ENCODE measurements around the gene LPP. TPM values are rescaled to one million over a fixed set of nuclear protein-coding genes. Genes with fewer than 3 reads are reported as not detected.

LPP gene
- total and polyA plus RNA-seq, 9 of the 15 experiments (the other 6 are each of a cell fraction or from before 2014, with no cell fraction given): 0.07 to 0.18 TPM; not detected in 7

DNA sequence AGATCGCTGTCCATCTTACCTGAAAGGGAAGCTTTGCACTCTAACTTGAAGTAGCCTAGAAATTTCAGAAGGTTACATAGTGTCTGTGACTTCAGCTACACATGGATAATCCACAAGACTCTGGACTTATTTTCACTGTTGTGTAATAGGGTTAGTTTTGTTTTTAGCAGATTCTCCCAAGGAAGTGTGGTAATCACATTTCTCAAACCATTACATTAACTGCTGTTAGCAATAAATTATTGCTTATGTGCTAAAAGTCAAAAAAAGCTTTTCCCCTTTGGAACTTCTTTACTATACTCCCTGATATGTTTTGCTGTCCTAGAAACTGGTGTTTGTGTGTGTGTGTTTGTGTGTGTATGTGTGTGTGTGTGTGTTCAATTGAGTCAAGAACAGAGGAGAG lies 666.0 kb downstream of the LPP start:
- intact Hi-C loops (cut with micrococcal nuclease) (no loop called here), in situ Hi-C loops (cut with MboI) (no loop called here)
- Histone ChIP-seq H3K9me1 (ENCODE audit: control insufficient read depth, insufficient read depth, low read length) (no peaks in the 10 kb centered on the region), H4K20me1 (replicated peaks; ENCODE audit: control insufficient read depth, insufficient read depth, low read length) (no peaks in the 10 kb centered on the region), H3K9ac (ENCODE audit: insufficient read depth in 1 of 2, low read depth in 2 of 2, low read length in 2 of 2) (no peak overlapping the region), H2AFZ (ENCODE audit: low read depth, low read length) (no peak overlapping the region), H3K79me2 (ENCODE audit: control insufficient read depth, insufficient read depth, low read length) (no peaks in the 10 kb centered on the region), H3K27me3 (ENCODE audit: control insufficient read depth in 2 of 2, insufficient read depth in 2 of 2, low read length in 2 of 2) (no peaks in the 10 kb centered on the region), H3K36me3 (ENCODE audit: control insufficient read depth, insufficient read depth, low read length) (no peaks in the 10 kb centered on the region), H3K4me3 (no peak overlapping the region), H3K27ac (ENCODE audit: extremely low read depth, low read depth, low read length) (no peak overlapping the region), H3K4me1 (replicated peaks in 1 of 2; ENCODE audit: control insufficient read depth in 2 of 2, insufficient read depth in 2 of 2, low read length in 2 of 2) (no peaks in the 10 kb centered on the region), H3K4me2 (ENCODE audit: insufficient read depth, low read length) (no peak overlapping the region), H3K9me3 (replicated peaks; ENCODE audit: control insufficient read depth, insufficient read depth, low read depth, low read length) (no peaks in the 10 kb centered on the region)
- no TSS peak for BruUV-seq (replicated peaks)
- ChIA-PET CTCF (ENCODE audit: low intra/inter-chr PET ratio) (no interaction called here), POLR2A (no interaction called here)
- ATAC-seq (no peak), DNase-seq (ENCODE audit: extremely low read depth in 1 of 4, low spot score in 3 of 4) (no peak), FAIRE-seq (no peak)
- 6% methylated on average over 1 of the region's 1 CpG for WGBS (ENCODE audit: insufficient coverage, low coverage, missing lambda C conversion rate)
- TF ChIP-seq NCOA4 (IDR thresholded peaks at IDR 0.05; ENCODE audit: partially characterized antibody): no peak

DNA sequence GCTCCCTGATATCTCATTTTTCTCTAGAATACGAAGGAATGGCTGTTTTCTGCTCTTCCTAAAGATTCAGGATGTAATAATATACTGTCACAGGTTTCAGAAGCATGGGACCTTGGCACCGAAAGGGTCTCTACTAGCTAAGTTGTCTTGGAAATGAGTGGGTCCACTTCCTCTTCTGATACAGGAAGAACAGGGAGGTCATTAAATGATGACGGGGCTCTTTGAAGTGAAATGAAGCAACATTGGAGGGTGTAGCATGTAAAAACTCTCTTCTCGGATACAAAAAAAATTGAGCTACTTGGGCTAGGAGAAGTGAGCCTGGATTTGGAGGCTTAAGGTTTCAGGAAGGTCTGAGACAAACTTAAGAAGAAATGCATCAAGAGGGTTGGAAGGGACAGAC lies 668.0 kb downstream of the LPP start:
- in situ Hi-C loops (cut with MboI): no loop called here

More for the DNA sequence above, 668.0 kb downstream of the LPP start:
- H3K27me3 ChIP-seq (ENCODE audit: control insufficient read depth in 2 of 2, insufficient read depth in 2 of 2, low read length in 2 of 2): no peaks in the 10 kb centered on the region
- H4K20me1 ChIP-seq (replicated peaks; ENCODE audit: control insufficient read depth, insufficient read depth, low read length): no peaks in the 10 kb centered on the region
- H3K9me1 ChIP-seq (ENCODE audit: control insufficient read depth, insufficient read depth, low read length): no peaks in the 10 kb centered on the region
- 0% methylated on average over 4 of the region's 4 CpGs for WGBS (ENCODE audit: insufficient coverage, low coverage, missing lambda C conversion rate)
- no peaks in the 10 kb centered on the region for H3K36me3 ChIP-seq (ENCODE audit: control insufficient read depth, insufficient read depth, low read length)
- H3K27ac ChIP-seq (ENCODE audit: extremely low read depth, low read depth, low read length): no peak overlapping the region
- ChIA-PET CTCF (ENCODE audit: low intra/inter-chr PET ratio) (no interaction called here), POLR2A (no interaction called here)
- FAIRE-seq (no peak), DNase-seq (ENCODE audit: extremely low read depth in 1 of 4, low spot score in 3 of 4) (no peak), ATAC-seq (no peak)
- no peaks in the 10 kb centered on the region; the same call in 1 of the 2 replicates for H3K9me3 ChIP-seq (replicated peaks; ENCODE audit: control insufficient read depth, insufficient read depth, low read depth, low read length)
- TF ChIP-seq TEAD4 (IDR thresholded peaks at IDR 0.05; ENCODE audit: low read length) (no peak), TEAD4 (CRISPR knock-in tag; IDR thresholded peaks at IDR 0.05; ENCODE audit: borderline replicate concordance) (no peak), STAT5A (IDR thresholded peaks at IDR 0.05; ENCODE audit: borderline replicate concordance, low read length) (no peak), POLR3G (IDR thresholded peaks at IDR 0.05; ENCODE audit: extremely low read depth, insufficient read length, insufficient replicate concordance) (no peak), ZNF384 (IDR thresholded peaks at IDR 0.05; ENCODE audit: low read depth, low read length) (no peak), MYNN (IDR thresholded peaks at IDR 0.05) (no peak), MYNN (CRISPR knock-in tag; IDR thresholded peaks at IDR 0.05) (no peak)
- no peaks in the 10 kb centered on the region for H3K79me2 ChIP-seq (ENCODE audit: control insufficient read depth, insufficient read depth, low read length)
- no peak overlapping the region for H3K9ac ChIP-seq (ENCODE audit: insufficient read depth in 1 of 2, low read depth in 2 of 2, low read length in 2 of 2)
- no peak overlapping the region for H3K4me2 ChIP-seq (ENCODE audit: insufficient read depth, low read length)
- intact Hi-C loops (cut with micrococcal nuclease): no loop called here
- H3K4me3 ChIP-seq: no peak overlapping the region
- no peaks in the 10 kb centered on the region for H3K4me1 ChIP-seq (replicated peaks in 1 of 2; ENCODE audit: control insufficient read depth in 2 of 2, insufficient read depth in 2 of 2, low read length in 2 of 2)
- no TSS peak for BruUV-seq (replicated peaks)
- H2AFZ ChIP-seq (ENCODE audit: low read depth, low read length): no peak overlapping the region

Data from K562 (cell line).